ENCODE measurements around the gene GRID2.

Gene GRID2

DNA sequence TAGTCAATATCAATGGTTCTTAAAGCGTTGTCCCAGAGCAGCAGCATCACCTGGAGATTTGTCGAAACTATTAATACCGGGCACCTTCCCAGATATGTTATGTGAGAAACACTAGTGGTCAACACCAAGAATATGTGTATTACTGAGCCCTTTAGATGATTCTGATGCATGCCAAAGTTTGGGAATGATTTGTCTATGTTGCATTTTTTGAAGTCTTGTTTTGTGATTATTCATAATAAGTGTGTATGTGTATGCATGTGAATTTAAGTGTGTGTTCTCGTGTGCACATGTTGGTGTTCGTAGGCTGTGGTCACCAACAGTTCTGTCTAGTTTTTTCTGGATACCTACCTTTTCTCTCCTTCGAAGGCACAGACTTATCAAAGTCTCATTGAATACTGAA is 749.4 kb downstream of the GRID2 start:
- DNase-seq (ENCODE audit: low read depth) = no peak
- no peak overlapping the region for H3K4me3 ChIP-seq (ENCODE audit: low read depth, low read length)
- TF ChIP-seq, protein P1, sequence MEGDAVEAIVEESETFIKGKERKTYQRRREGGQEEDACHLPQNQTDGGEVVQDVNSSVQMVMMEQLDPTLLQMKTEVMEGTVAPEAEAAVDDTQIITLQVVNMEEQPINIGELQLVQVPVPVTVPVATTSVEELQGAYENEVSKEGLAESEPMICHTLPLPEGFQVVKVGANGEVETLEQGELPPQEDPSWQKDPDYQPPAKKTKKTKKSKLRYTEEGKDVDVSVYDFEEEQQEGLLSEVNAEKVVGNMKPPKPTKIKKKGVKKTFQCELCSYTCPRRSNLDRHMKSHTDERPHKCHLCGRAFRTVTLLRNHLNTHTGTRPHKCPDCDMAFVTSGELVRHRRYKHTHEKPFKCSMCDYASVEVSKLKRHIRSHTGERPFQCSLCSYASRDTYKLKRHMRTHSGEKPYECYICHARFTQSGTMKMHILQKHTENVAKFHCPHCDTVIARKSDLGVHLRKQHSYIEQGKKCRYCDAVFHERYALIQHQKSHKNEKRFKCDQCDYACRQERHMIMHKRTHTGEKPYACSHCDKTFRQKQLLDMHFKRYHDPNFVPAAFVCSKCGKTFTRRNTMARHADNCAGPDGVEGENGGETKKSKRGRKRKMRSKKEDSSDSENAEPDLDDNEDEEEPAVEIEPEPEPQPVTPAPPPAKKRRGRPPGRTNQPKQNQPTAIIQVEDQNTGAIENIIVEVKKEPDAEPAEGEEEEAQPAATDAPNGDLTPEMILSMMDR (IDR thresholded peaks at IDR 0.05; ENCODE audit: control insufficient read depth, extremely low read depth, insufficient read depth) = no peak

DNA sequence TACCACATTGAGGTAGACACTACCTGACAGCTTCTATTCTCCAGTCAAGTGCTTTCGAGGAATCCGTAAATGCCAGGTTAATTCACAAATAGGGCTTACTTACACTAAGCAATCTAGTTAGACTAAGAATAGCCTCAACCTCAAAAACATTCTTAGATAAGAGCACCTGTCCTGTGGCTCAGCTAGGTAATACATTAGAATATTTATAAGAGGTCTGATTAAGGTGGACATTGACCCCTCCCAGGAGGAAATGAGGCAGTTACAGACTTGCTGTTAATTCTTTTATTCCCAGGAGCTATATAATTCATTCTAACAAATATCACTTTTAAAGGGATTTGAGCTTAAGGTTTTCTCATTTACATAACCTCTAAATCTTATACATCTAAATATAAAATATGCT is 758.1 kb downstream of the GRID2 start:
- no peak overlapping the region for H3K4me3 ChIP-seq (ENCODE audit: low read depth, low read length)
- DNase-seq (ENCODE audit: low read depth) = no peak
- TF ChIP-seq, protein P1 (IDR thresholded peaks at IDR 0.05; ENCODE audit: control insufficient read depth, extremely low read depth, insufficient read depth) = no peak

DNA sequence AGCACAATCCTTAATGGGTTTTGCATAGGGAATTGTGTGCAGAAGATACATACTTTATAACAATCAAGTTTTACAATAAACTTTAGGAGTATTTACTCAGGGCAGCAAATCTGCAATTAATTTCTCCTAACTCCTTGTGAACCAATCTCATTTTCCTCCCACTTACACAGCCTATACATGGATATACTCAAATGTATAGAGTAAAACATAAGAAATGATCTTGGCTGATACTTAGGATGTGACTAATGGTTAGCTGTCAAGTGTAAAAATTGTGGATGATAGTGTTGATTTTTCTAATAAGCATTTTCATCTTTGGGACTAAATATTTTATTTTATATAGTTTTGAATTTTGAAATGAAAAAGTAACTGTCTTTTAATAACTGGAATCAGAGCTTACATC is 759.6 kb downstream of the GRID2 start:
- DNase-seq (ENCODE audit: low read depth) = no peak
- no peak overlapping the region for H3K4me3 ChIP-seq (ENCODE audit: low read depth, low read length)
- TF ChIP-seq, protein P1 (IDR thresholded peaks at IDR 0.05; ENCODE audit: control insufficient read depth, extremely low read depth, insufficient read depth) = no peak

DNA sequence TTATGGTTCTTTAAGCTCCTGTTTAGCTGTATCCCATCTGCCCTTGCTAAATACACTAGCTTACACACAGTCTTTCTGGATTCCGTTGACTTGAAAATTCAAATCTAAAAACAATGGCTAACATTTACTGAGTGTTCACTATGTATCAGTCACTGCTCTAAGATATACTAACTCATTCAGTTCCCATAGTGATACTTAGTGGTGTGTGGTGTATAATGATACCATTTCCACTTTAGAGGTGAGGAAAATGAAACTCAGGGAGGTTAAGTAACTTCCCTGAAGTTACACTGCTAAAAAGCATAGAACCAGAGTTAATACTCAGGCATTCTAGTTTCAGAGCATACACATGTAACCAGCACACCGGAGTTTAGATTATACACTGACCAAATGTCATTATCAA is 762.0 kb downstream of the GRID2 start:
- TF ChIP-seq, protein P1 (IDR thresholded peaks at IDR 0.05; ENCODE audit: control insufficient read depth, extremely low read depth, insufficient read depth) = no peak
- no peak for DNase-seq (ENCODE audit: low read depth)

DNA sequence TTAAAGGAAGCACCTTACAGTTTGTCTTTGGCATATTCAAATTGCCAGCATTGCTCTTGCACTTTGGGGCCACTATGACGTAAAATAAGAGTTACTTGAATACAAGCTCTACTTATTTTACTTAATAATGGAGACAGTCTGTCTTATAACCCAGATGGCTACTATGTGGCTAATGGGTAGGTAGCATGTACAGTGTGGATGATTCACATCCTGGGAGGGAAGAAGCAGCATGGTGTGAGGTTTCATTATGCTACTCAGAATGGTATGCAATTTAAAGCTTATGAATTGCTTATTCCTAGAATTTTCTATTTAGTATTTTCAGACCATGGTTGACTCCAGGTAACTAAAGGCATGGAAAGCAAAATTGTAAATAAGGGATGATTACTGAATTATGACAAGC is 763.0 kb downstream of the GRID2 start:
- no peak overlapping the region for H3K4me3 ChIP-seq (ENCODE audit: low read depth, low read length)
- no peak for DNase-seq (ENCODE audit: low read depth)
- TF ChIP-seq, protein P1 (IDR thresholded peaks at IDR 0.05; ENCODE audit: control insufficient read depth, extremely low read depth, insufficient read depth) = no peak

More for the DNA sequence above, 762.0 kb downstream of the GRID2 start:
- H3K4me3 ChIP-seq (ENCODE audit: low read depth, low read length) = no peak overlapping the region

DNA sequence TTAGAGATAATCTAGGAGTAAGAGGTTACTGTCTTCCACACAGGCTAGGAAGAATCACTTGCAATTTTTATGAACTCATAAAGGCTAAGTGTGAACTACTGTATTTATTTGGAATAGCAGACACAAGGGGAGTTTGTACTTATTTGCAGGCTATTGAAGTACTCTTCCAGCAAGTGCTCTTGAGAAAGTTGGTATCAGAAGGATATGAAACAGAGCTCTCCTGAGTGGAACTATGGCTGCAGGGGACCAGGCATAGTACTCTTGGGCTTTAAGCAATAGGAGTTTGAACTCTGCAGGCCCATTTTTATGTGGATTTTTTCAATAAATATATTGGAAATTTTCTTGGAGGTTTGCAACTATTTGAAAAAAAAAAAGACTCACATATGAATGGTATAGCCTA is 768.5 kb downstream of the GRID2 start:
- TF ChIP-seq, protein P1 (IDR thresholded peaks at IDR 0.05; ENCODE audit: control insufficient read depth, extremely low read depth, insufficient read depth) = no peak
- H3K4me3 ChIP-seq (ENCODE audit: low read depth, low read length) = no peak overlapping the region
- DNase-seq (ENCODE audit: low read depth) = no peak

DNA sequence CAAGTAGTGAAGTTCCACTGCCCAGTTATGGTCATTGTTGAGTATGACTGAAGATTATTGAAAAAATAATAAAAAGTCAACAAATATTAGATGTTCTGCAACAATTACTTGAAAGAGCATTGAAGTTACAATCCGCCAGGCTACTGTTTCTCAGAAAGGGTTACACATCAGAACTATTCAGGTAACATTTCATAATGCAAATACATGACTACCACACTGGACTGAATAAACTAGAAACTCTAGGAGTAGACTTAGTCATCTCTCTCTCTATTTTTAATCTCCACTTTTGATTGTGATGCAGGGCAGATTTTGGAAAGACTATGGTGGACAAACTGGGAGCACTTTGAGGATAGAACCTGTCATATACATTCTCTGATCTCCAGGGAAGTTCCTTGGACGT is 776.5 kb downstream of the GRID2 start:
- no peak for DNase-seq (ENCODE audit: low read depth)
- H3K4me3 ChIP-seq (ENCODE audit: low read depth, low read length) = no peak overlapping the region
- TF ChIP-seq, protein P1 (IDR thresholded peaks at IDR 0.05; ENCODE audit: control insufficient read depth, extremely low read depth, insufficient read depth) = no peak

Measured in LNCaP clone FGC (cell line).